ENCODE measurements around the gene ZNF750.

- TF ChIP-seq EZH2 (IDR thresholded peaks at IDR 0.05; ENCODE audit: insufficient read depth, low read length) (no peak), CTCF (IDR thresholded peaks at IDR 0.05; ENCODE audit: insufficient read depth, low read depth, low read length) (no peak)
Observed at GRCh38 chr17:82866590-82867191, 26.9 kb upstream of the ZNF750 start.
